ENCODE results near the gene SGIP1.
A peak's percentile ranks its signal among the peaks of the same experiment; 100 is the strongest.
"Not testable (repeated sequence)": the region's sequence is repeated elsewhere in the genome, so short reads cannot be mapped to it uniquely, and the experiment has no call there.

Gene SGIP1

DNA sequence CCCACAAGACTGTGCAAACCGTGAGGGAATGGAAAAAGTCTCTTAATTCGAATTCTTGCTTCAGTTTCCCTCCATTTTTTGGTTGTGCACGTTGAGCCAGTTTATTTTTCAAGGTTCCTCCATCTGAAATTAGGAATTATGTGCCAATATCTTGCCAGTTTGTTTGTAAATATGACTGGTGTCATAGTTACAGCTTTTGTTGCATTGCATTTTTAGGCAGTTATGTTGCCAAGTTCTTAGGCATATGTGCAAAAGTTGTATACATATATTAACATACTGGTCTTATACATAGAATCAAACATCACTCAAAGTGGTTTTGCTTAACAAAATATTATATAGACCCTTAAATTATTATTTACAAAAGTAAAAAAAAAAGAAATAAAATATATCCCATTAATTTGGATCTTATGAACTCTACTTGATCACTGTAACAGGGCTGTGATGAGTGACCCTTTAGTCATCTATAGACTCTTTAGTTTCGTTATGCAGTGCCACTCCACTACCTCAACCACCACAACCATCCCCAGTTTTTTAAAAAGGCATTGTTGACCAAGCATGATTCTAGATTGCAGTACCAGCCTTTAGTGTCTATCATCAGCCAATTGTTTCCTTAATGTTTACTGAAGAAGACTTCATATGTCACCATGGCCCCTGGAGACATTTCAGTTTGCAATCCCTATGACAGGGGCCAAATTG is 197.4 kb downstream of the SGIP1 start:
- DNase-seq (ENCODE audit: low spot score): peak; percentile 40

DNA sequence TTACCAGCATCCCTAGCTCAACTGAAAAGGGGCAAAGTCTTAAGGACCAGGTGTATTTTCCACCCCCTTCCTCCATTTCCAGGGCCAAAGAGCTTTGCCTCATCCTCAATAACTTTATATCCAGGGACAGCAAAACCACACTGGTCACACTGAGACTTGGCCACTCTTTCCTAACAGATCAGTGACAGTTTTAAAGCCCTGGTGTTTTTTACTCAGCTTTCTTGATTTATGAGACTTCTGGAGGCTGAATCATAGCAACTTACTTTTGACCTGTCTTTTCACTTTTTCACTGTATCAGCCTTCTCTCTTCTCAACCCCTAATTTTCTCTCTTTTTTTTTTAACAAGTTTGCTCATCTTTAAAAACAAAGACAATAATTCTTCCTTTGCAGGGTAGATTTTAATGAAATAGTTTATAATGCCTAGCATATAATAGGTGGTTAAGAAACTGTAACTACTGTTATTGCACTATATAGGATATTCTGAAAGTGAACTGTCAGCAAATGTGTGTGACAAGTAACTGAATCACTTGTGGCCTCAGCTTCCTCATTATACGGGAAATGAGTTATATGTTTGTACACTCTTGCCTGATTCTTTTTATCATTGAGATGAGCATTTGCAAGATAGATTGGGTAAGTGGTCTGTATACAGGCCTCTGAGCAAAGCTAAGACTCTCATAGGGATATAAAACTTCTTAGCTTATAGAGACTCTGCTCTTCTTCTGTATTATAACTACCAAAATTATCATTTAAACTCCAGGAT is 198.6 kb downstream of the SGIP1 start:
- DNase-seq (ENCODE audit: low spot score): peak; percentile 58

DNA sequence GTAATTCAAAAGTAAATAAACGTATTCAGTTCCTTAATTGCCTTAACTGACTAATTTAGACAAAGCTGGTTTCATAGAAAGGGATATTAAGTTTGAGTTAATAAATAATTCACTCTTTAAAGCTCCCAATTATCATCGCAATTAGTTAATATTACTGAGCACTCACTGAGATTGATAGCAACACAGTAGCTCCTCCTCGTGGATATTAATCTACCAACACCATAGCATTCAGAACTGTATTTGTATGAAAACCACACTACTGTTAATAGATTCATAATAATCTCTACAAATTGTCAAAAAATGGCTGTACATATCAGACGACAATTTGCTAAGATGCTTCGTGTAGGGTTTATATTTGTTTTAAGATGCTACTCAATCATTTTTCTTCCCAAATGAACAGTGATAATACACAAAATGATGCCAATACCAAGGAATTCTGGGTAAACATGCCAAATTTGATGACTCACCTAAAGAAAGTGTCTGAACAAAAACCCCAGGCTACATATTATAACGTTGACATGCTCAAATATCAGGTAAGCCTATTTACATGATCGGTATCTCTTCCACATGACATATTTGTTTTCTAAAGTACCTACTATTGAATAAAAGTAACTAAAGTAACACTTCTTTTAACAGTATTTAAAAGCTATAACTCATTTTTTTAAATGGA is 199.5 kb downstream of the SGIP1 start:
- DNase-seq (ENCODE audit: low spot score): no peak

DNA sequence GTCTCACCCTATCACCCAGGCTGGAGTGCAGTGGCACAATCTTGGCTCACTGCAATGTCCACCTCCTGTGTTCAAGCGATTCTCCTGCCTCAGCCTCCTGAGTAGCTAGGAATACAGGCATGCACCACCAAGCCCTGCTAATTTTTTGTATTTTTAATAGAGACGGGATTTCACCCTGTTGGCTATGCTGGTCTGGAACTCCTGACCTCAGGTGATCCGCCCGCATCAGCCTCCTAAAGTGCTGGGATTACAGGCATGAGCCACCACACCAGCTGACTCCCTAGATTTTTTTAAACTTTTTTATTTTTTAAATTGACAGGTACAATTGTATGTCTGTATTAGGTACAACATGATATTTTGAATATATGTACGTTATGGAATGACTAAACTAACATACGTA is 200.6 kb downstream of the SGIP1 start:
- not testable (repeated sequence) for DNase-seq (ENCODE audit: low spot score)

DNA sequence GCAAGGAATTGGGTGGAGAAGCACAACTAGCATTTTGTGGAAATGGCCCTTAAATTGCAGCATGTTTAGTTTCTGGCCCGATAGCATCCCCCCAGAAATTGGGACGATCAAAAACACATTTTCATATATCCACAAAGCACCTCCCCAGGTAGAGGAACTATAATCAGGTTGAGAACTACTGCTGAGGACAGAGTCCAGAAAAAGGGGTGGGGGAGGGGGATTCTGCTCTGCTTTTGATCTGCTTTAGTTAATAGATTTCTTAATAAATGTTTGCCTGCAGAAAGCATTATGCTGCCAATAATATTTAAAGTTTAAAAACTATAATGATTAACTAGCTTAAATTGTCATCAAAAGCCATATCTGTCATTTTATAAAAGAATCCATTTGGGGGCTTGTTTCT is 203.9 kb downstream of the SGIP1 start:
- no peak for DNase-seq (ENCODE audit: low spot score)

DNA sequence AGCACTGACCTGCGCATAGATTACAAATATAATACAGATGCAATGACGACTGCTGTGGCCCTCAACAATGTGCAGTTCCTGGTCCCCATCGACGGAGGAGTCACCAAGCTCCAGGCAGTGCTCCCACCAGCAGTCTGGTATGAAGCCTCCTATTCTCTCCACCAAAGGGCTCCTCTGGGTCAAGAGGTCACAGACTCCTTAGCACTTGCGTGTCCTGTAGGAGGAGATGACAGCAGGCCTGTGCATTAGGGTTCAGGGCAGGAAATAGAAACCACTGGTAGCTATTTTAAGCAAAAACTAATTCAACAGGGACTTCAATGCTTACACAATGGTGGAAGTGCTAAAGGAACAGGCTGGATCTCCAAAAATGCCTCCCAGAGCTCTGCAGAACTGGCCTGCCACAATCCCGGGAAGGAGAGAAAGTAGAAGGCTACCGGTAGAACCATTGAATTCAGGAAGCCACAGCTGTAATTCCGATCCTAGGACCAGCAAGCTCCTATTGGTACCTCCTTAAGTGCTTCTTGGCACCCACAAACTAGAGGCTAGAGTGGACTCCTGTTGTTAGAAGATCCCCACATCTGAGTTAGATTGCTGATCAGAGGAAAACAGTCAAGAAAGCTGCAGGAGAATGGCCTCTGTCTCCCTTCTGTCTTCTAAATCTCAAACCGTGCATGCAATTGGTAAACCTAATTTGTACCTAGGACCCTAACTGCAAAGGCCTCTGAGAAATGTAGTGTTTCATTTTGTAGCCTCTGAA is 205.6 kb downstream of the SGIP1 start:
- no peak for DNase-seq (ENCODE audit: low spot score)

DNA sequence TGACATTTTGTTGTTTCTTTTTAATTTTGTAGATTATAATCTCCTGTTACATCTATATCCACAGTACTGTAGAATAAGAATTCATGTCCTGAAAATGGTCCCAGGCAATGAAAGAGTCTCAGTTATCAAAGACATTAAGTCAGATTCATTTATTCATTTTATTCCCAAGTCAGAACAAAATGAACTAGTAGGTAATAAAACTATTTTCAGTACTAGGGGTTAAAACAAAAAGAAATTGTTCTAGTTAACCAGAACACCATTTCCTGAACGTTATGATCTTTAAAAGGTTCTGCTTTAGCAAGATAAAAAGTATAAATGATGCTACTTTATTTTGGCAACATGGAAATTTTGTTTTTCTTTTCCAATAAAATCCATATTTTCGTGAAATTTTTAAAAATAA is 211.5 kb downstream of the SGIP1 start:
- no peak for DNase-seq (ENCODE audit: low spot score)

DNA sequence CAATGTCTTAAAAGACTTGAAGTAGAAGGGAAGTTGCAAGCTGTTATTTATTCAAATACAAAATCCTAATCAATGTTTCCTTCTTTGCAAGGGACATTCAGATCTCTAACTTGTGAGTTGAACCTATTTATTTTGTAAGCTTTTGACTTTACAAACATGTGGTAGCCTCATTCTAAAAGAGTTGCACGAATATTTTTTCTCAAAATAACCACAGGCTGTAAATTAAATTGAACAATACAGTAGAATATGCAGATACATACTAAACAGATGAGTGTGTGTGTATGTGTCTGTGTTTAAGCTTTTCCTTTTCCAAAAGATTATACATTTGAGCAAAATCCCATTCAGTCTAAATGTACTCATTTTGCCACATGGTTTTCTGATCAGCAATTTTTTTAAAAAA is 213.5 kb downstream of the SGIP1 start:
- DNase-seq (ENCODE audit: low spot score): no peak

DNA sequence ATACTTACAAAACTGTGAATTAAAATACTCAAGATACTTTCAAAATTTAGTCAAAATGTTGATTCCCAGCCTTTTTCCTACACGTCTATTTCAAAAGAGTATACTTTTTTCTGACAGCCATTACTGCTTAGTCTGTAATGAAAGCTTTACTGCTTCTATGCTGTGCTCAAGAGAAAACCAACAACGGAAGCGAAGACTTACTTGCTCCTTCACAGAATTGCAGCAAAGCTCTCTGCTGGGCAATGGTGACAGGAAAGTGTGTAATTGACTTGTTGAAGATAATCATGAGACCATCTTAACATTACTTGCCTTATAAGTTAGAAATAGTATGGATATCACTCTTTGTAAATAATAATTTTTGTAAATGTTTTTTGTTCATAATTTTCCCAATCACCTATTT is 216.6 kb downstream of the SGIP1 start:
- no peak for DNase-seq (ENCODE audit: low spot score)

DNA sequence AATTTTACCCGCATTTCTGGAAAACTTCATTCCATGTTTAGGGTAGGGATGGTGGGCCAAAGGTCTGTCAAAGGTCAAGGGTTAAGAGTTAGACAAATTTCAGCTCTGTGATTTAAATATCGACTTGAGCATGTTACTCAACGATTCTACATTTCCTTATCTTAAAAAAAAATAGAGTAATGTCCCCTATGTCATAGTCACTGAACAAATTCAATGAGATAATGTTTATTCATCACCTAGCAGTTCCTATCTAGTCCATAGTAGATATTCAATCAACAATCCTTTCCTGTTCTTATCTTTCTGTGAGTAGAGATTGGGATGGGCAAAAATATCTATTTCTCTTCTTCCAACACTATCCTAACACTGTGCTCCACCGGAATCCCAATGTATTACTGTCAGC is 217.2 kb downstream of the SGIP1 start:
- DNase-seq (ENCODE audit: low spot score): no peak

DNA sequence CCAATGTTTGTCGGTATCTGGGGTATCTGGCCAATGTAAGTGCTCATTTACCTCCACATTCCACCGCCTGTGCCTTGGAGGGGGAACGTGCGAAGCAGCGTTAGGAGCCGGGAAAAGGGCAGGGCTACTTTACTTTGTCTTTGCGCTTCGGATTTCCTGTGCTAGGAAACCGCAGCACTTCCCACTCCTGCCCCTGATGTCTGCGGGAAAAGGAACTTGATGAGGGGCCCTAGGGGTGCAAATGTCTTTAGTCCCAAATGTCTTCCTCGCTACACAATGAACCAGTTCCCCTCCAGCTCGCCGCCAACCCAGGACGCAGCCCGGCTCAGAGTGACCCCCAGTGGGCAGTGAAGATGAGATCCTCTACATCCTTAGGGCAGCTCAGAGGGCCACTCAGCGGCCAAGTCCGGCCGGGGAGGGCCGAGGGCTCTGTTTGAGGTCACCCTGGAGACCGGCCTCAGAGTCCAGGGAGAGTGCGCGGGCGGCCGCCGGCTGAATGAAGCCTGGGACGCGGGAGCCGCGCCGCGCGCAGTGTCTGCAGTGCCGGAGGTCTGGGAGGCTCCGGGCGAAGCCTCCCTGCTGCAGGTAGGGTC is 218.1 kb downstream of the SGIP1 start, which contains the start of gene DYNLT5:
Gene DYNLT5, plus strand, starts transcription at position 460 of the 593 bp plus-strand sequence. CDS start 2,200 bp downstream, outside the sequence.
- no peak for DNase-seq (ENCODE audit: low spot score)

DNA sequence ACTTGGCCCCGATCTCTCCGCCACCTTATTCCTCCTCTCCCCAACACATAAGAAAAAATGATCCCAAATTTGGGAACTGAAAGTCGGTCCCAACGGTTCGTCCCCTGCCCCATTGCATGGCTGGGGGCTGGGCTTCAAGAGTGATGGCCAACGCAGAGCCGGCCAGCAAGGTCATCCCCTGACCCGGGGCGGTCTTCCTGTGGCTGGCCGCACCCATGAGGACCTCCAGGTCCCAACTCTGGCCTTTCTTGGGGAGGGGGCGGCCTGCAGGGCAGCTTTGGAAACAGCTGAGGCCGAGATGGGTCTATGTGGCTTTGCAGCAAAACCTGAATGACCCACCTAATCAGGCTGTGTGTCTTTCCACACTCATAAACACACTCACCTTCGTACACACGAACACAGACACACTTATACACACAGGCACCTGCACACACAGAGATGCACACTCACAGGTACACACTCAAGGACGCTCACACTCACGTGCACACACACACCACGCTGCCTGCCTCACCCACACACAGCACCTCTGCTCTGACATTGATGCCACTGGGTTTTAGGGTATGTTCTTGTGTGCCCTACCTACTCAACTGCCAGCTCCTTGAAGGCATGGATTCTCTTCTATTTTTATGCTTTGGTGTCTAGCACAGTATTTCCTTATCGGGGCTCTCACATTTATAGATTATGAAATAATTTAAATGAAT is 218.9 kb downstream of the SGIP1 start:
- no peak for DNase-seq (ENCODE audit: low spot score)

DNA sequence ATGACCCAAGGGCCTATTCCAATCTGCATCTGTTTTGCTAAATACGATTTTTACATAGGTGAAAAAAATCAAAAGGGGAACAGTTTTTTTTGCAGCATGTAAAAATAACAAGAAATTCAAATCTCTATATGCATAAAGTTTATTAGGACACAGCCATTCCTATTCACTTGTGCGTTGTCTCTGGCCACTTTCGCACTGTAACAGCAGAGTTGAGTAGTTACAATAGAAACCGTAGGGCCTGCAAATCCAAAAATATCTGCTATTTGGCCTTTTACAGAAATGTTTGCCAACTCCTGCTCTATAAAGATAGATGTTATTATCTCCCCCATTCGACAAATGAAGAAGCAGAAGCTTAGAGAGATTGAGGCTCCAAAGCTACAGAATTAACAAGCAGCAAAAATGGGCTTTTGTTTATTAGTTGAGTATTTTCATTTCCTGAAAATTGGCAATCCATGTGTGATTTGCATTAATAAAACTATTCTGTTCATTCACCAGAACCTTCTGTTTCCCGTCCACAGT is 223.8 kb downstream of the SGIP1 start:
- no peak for DNase-seq (ENCODE audit: low spot score)

DNA sequence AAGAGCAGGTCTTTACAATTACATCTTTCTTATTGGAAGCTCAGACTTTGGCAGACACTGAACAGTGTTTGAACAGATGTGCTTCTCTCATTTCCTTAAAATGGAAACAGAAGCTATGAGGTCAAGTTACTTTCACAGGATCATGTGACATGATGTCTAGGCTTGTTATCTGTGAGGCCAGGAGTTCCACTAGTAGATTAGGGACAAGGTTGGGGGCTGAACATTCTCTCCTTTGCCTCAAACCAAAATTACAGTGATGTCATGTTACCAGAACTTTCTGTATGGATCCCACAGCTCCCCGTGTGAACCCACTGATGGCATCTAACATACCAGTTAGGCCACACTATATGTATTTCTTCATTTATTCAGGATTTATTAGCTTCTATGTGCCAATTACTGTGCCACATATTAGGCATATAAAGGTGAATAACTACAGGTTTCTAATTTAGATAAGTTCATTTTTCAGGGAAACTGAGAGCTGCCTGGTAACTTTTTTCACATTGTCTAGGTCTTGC is 224.3 kb downstream of the SGIP1 start:
- no peak for DNase-seq (ENCODE audit: low spot score)

DNA sequence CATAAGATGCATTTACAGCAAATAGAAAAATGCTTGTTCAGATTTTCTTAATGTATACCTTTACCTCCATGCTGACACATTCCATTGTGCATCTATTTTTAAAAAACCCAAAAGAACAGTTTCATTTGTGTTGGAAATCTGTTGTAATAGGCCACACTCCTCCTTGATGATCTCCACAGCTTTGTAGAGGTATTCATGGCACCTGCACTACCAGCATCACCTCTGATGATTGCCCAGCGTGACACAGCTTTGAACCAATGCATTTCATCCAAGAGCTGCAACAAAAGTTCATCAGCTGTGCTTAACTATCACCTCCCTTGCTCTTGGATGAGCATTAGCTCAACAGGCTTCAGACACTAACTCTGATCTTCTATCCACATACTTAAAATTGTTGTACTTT is 226.6 kb downstream of the SGIP1 start:
- no peak for DNase-seq (ENCODE audit: low spot score)

DNA sequence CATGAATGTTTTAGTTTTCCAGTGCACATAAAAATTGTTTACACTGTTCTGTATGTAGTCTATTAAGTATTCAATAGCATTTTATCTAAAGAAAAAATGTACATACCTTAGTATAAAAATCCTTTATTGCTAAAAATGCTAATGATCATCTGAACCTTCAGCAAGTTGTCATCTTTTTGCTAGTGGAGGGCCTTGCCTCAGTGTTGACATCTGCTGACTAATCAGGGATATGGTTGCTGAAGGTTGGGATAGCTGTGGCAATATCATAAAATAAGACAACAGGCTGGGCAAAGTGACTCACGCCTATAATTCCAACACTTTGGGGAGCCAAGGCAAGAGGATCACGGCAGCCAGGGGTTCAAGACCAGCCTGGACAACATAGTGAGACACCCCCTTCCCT is 227.3 kb downstream of the SGIP1 start:
- no peak for DNase-seq (ENCODE audit: low spot score)

DNA sequence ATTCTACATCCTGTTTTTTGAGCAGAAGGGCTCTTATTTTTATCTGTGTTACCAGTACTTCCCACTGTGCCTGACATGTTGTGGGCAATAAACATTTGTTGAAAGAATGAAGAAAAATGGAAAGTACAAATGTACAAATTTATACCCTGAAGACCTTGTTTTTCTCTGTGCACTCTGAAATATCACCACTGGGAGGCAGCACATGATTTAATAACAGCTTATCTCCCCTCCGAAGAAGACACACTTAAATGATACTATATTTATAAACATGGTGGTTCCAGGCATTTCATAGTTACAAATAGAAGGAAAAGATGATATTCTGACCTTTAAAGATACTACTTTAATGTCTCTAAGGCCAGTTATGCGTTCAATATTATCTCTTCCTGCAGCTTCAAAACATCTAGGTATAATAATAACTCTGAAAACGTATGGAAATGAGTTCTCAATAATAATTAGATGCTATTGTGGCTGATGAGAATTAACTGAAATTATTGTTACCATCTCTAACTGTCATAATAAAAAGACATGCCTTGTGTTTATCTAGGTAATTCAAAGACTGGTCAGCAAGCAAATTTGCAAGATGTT is 231.1 kb downstream of the SGIP1 start:
- peak; percentile 61 for DNase-seq (ENCODE audit: low spot score)

DNA sequence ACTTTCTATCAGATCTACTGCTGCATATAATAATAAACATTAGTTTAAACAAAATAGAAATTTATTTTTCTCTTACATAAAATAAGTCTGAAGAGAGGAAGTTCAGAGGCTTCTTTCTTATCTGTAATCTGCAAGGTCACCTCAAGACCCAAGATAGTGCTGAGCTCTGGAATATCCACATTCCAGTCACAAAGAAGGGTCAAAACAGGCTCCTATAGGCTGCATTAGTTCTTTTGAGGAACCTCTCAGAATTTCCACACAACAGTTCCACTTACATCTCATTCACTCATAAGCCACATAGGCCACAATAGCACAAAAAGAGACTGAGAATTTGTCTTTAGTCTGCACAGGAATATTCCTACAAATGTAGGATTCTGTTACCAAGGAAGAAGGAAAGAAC is 233.7 kb downstream of the SGIP1 start:
- no peak for DNase-seq (ENCODE audit: low spot score)

DNA sequence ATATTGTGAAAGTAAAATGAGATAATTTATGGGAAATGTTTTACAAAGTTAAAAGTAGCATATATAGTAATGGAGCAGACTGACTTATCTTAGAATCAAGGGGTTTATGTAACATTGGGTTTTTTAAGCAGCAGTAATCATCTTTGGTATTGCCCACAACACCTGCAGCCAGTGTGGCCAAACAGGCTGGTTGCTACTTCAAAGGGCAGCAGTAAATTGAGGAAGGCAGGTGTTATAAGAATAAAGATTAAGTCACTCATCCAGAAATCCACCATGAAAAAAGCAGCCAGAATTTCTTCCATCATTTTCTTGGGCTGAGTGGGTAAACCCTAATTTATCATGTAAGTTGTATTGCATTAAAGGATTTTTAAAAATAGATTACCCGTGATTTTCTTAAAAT is 235.0 kb downstream of the SGIP1 start:
- DNase-seq (ENCODE audit: low spot score): no peak

DNA sequence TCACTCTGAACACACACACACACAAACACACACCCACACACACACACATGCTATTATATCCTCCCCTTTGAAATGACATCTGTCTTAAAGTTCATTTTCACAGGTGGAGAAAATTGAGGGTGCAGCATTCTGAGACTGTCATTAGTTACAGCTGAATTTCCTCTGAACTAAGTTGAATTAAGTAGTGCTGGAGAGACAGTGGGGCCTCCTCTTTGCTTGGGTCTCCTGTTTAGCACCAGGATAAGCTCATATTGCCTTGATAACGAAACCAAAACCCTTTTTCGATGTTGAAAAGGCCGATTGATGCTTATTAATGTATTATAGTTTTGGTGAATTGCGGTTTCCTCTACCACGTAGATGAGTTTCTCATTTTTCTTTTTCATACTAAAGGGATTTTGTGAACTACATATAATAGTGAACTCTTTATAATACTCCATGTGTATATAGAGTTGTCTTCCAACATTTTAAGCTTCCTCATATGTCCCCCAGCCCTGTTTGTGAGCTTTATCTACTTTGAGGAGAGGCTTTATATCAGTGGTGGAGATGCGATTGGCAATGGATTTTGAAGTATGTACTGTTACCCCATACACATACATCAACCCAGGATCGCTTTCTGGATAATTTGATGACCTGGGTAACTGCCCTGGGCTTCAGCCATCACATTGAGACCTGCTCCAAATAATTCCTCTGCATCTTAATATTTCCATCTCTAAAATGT is 235.7 kb downstream of the SGIP1 start:
- peak; percentile 33 for DNase-seq (ENCODE audit: low spot score)

Data from activated CD4-positive, alpha-beta T cell treated with anti-CD3 and anti-CD28 coated beads, Interleukin-2, Interleukin-4, amounts not matched to agents 100 ng/mL and 50 ng/mL, durations not matched to agents 16 hours and 8 hours (primary cell).